Measurements from ENCODE around the gene COL4A4. TPM values are rescaled to one million over a fixed set of nuclear protein-coding genes. Genes with fewer than 3 reads are reported as not detected.
A peak's percentile ranks its signal among the peaks of the same experiment; 100 is the strongest.

Gene COL4A4
- total RNA-seq, 6 experiments from 2014 or later: 0.02 to 0.11 (median 0.03) TPM; not detected in 3

- no peaks in the 10 kb centered on the region for H3K36me3 Mint-ChIP-seq (ENCODE audit: low read depth)
- H3K9me3 Mint-ChIP-seq: no peaks in the 10 kb centered on the region
- no peak for DNase-seq
- H3K4me1 Mint-ChIP-seq (ENCODE audit: low read depth): no peaks in the 10 kb centered on the region
- no peak overlapping the region for H3K27ac Mint-ChIP-seq
- H3K4me3 Mint-ChIP-seq: no peak overlapping the region
- no peak for TF ChIP-seq CTCF (IDR thresholded peaks at IDR 0.05)
- peaks cover 3% of the 10 kb centered on the region; the same call in 1 of the 2 replicates for H3K27me3 Mint-ChIP-seq (ENCODE audit: insufficient read depth)
Measured at GRCh38 chr2:227201771-227202170, 37.8 kb upstream of the COL4A4 start.

GRCh38 chr2:227198866-227199265 is 34.9 kb upstream of the COL4A4 start:
- no peaks in the 10 kb centered on the region for H3K36me3 Mint-ChIP-seq (ENCODE audit: low read depth)
- H3K27me3 Mint-ChIP-seq (ENCODE audit: insufficient read depth): peaks cover 3% of the 10 kb centered on the region; the same call in 1 of the 2 replicates
- TF ChIP-seq CTCF (IDR thresholded peaks at IDR 0.05): no peak
- H3K9me3 Mint-ChIP-seq: no peaks in the 10 kb centered on the region
- H3K4me3 Mint-ChIP-seq: no peak overlapping the region
- DNase-seq: no peak
- H3K27ac Mint-ChIP-seq: no peak overlapping the region
- H3K4me1 Mint-ChIP-seq (ENCODE audit: low read depth): no peaks in the 10 kb centered on the region

- H3K9me3 Mint-ChIP-seq: no peaks in the 10 kb centered on the region
- H3K27me3 Mint-ChIP-seq (ENCODE audit: insufficient read depth): no peaks in the 10 kb centered on the region; the same call in none of the 2 replicates
- TF ChIP-seq CTCF (IDR thresholded peaks at IDR 0.05): no peak
Measured at GRCh38 chr2:227194219-227194618, 30.2 kb upstream of the COL4A4 start.

DNA sequence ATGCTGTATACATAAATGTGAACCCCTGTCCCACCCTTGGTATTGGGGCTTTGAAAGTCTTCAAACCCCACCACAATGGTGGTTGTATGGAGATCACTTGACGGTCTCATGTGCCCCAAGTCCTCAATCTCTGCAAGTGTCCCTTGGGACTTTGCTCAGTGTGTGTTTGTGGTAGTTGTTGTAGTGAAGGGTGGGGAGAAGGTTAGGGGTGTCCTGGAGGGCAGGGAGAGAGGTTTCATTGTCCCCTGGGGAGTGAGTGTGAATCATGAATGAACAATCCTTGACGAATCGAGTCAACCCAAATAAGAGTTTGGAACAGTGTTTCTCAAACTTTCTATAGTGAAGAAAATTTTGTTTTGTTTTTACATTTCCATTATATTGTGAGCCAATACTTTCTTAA is 28.5 kb upstream of the COL4A4 start:
- H3K4me1 Mint-ChIP-seq (ENCODE audit: low read depth): peaks cover 40% of the 10 kb centered on the region
- no peak for TF ChIP-seq CTCF (IDR thresholded peaks at IDR 0.05)
- no peaks in the 10 kb centered on the region; the same call in 1 of the 2 replicates for H3K27me3 Mint-ChIP-seq (ENCODE audit: insufficient read depth)

More at GRCh38 chr2:227194219-227194618, 30.2 kb upstream of the COL4A4 start:
- DNase-seq: no peak
- H3K27ac Mint-ChIP-seq: no peak overlapping the region
- H3K4me1 Mint-ChIP-seq (ENCODE audit: low read depth): peaks cover 23% of the 10 kb centered on the region
- H3K4me3 Mint-ChIP-seq: no peak overlapping the region
- no peaks in the 10 kb centered on the region for H3K36me3 Mint-ChIP-seq (ENCODE audit: low read depth)

DNA sequence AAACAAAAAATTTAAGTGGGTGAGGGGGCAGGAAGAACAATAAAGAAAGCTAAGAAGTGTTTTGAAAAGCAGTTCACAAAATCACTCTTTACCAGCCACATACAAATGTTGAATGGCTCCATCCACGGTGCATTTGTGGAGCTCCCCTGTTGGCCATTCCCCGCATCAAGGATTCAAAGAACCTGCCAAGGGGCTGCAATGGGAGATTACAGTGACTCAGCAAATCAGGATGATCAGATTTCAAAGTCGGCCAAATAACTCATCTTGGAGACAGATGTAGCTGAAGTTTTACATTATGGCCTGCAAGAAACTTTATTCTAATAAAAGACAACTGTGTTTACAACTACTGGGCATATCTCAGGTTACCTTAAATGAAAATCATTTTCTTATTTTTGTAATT is 27.4 kb upstream of the COL4A4 start:
- no peak for TF ChIP-seq CTCF (IDR thresholded peaks at IDR 0.05)
- DNase-seq: no peak
- no peak overlapping the region for H3K4me3 Mint-ChIP-seq
- H3K27ac Mint-ChIP-seq: no peak overlapping the region
- H3K9me3 Mint-ChIP-seq: no peaks in the 10 kb centered on the region
- peaks cover 42% of the 10 kb centered on the region for H3K4me1 Mint-ChIP-seq (ENCODE audit: low read depth)
- H3K27me3 Mint-ChIP-seq (ENCODE audit: insufficient read depth): no peaks in the 10 kb centered on the region; the same call in 1 of the 2 replicates
- H3K36me3 Mint-ChIP-seq (ENCODE audit: low read depth): no peaks in the 10 kb centered on the region

More for the DNA sequence above, 28.5 kb upstream of the COL4A4 start:
- Mint-ChIP-seq H3K36me3 (ENCODE audit: low read depth) (no peaks in the 10 kb centered on the region), H3K9me3 (no peaks in the 10 kb centered on the region), H3K4me3 (no peak overlapping the region), H3K27ac (no peak overlapping the region)
- no peak for DNase-seq

GRCh38 chr2:227188292-227188691 is 24.3 kb upstream of the COL4A4 start:
- Mint-ChIP-seq H3K36me3 (ENCODE audit: low read depth) (no peaks in the 10 kb centered on the region), H3K4me3 (peak overlapping the region; percentile 39; the same call in 1 of the 2 replicates), H3K4me1 (ENCODE audit: low read depth) (peaks cover 42% of the 10 kb centered on the region), H3K27me3 (ENCODE audit: insufficient read depth) (peaks cover 2% of the 10 kb centered on the region; the same call in 1 of the 2 replicates), H3K9me3 (no peaks in the 10 kb centered on the region), H3K27ac (peak overlapping the region; percentile 37)
- TF ChIP-seq CTCF (IDR thresholded peaks at IDR 0.05): no peak
- peak; percentile 33 for DNase-seq

All from HFFc6 (cell line).